Fibroblast of skin of back (primary cell): ENCODE measurements around the gene ARSG.
"Not testable (repeated sequence)": the region's sequence is repeated elsewhere in the genome, so short reads cannot be mapped to it uniquely, and the experiment has no call there.

Experiments used
- DNase-seq: peaks from one replicate; pipeline ENCODE4 v3.0.0-alpha.2; 2013

ARSG gene

DNA sequence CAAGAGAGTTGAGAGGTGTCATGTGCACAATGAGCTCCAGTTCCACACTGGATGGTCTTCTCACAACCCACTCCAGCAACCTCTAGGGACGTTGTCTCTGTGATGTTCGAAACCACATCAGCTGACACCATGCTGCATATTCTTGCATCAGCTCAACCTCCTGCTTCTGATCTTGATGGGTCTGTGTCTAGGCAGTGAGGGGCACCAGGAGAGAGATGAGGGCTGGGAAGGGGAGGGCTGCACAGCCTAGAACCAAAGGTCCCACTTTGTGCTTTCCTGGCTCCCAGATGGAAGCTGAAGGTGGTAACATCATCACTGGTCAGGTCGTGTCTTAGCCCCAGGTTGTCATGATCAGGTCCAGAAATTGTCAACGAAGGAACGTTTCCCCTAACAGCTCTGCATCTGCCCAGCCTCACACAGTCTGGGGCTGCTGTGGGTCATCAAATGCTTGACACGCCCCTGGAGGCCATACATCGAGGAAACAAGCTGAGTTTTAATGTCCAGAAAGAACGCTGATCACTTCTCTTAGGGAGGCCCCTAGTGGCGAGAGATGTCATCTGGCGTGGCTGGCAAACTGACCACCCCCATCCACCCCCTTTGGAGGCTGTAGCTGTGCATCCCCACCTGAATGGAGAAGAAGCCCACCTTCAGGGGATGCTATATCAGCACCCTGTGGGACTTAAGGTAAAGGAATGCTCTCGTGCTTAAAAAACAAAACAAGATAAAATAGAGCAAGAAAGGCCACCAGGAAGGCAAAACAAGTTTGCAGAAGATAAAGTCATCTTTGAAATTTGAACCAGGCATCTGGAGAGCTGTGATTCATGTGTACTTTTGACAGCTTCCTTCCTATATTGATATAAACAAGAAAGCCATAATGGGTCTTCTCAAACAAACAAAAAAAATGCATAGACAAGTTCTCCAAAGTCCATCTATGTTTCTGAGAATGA lies 107.7 kb downstream of the ARSG start:
- peak; percentile 77 for DNase-seq

DNA sequence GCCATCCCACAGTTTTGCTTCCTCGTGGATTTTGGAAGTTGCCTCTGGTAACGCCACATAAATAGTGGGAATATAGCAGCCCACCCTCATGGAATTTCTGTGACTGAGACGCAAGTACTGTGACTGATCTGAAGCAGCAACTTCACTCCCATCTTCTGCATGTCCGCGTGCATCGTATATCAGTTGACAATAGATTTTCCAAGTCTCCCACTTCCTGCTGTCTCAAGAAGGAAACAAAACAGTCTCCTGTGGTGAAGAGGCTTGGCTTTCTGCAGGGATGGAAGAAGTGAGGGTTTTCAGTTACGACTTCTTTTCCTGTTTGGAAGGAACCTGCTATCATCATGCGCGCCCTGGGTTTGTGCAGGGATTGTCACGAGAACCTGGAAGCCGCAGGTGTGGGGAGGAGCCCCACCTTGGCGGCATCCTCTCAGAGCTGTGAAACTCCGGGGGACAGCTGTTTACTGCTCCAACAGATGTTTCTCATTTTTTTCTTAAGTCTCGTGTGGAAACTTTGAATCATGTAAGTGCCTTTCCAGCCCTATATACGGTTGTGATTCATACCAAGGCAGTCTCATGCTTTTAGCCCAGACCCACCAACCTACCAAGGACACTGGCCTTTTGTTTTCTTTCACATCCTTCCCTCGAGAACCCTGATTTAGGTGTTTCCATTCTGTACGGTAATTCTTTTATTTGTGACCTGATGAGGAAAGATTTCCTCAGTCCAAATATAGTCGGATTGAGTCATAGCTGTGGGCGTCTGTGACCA lies 108.5 kb downstream of the ARSG start:
- DNase-seq = peak; percentile 43

DNA sequence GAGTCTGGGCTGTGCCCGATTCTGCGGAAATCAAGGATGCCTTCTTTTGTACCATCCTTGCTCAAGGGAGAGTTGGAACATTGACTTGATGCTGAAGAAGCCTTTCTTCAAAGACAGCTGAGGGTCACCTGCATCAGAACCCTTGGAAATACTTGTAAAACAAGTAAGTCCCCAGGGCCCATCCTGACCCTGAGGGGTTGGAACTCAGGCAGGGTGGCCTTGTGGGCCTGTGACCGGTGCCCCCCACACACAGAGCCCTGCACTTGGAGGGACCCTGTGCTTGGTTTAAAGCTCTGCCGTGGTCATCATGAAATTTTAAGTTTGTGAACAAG lies 109.1 kb downstream of the ARSG start:
- DNase-seq = no peak

DNA sequence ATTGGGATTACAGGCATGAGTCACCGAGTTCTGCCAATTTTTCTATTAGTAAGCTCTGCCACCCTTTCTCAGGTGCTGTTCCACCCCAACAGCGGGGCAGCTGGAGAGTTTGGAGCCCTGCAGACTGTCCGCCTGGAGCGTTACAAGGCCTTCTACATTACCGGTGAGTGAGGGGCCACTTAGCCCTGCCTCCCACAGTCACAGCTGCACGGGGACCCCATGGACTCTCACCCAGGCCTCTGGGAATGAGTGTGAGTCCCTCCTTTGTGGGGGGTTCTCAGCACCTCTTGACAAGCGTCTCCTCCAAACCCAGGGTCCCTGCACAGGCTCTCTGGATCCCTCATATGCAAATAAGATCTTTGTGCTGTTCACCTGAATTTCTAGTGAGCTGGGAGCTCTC lies 110.0 kb downstream of the ARSG start:
- no peak for DNase-seq

DNA sequence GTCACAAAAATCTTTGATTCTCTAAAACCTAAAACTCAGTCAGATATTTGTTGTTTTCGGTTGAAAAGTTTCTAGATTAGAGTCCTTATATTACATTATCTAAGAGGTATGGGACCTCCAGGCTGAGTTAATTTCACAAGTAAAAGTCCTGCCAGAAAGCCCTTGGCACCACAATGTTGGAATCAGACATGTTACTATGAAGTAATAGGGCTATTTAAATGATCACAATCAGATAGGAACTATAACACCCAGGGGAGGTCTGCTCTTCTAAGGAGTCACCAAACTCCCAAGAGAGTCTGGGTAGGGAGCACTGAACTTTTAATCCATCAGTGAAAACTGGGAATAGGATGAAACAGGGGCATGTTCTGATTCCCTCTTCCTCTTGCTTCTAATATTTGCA lies 111.8 kb downstream of the ARSG start:
- DNase-seq = no peak

DNA sequence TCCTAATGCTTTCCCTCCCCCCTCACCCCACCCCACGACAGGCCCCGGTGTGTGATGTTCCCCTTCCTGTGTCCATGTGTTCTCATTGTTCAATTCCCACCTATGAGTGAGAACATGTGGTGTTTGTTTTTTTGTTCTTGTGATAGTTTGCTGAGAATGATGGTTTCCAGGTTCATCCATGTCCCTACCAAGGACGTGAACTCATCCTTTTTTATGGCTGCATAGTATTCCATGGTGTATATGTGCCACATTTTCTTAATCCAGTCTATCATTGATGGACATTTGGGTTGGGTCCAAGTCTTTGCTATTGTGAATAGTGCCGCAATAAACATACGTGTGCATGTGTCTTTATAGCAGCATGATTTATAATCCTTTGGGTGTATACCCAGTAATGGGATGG lies 112.5 kb downstream of the ARSG start:
- DNase-seq = not testable (repeated sequence)

DNA sequence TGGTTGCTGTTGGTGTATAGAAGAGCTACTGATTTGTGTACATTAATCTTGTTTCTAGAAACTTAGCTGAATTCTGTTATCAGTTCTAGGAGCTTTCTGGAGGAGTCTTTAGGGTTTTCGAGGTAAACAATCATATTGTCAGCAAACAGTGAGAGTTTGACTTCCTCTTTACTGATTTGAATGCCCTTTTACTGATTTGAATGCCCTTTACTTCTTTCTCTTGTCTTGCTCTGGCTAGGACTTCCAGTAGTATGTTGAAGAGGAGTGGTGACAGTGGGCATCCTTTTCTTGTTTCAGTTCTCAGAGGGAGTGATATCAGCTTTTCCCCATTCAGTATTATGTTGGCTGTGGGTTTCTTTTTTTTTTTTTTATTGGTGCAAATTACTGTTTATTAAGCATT lies 116.4 kb downstream of the ARSG start:
- not testable (repeated sequence) for DNase-seq

DNA sequence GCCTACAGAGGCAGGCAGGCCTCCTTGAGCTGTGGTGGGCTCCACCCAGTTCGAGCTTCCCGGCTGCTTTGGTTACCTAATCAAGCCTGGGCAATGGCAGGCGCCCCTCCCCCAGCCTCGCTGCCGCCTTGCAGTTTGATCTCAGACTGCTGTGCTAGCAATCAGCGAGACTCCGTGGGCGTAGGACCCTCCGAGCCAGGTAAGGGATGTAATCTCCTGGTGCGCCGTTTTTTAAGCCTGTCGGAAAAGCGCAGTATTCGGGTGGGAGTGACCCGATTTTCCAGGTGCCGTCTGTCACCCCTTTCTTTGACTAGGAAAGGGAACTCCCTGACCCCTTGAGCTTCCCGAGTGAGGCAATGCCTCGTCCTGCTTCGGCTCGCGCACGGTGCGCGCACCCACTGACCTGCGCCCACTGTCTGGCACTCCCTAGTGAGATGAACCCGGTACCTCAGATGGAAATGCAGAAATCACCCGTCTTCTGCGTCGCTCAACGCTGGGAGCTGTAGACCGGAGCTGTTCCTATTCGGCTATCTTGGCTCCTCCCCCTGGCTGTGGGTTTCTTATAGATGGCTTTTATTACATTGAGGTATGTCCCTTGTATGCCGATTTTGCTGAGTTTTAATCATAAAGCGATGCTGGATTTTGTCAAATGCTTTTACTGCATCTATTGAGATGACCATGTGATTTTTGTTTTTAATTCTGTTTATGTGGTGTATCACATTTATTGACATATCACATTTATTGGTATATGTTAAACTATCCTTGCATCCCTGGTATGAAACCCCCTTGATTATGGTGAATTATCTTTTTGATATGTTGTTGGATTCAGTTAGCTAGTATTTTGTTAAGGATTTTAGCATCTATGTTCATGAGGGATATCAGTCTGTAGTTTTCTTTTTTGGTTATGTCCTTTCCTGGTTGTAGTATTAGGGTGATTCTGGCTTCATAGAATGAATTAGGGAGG lies 122.6 kb downstream of the ARSG start:
- DNase-seq = not testable (repeated sequence)

DNA sequence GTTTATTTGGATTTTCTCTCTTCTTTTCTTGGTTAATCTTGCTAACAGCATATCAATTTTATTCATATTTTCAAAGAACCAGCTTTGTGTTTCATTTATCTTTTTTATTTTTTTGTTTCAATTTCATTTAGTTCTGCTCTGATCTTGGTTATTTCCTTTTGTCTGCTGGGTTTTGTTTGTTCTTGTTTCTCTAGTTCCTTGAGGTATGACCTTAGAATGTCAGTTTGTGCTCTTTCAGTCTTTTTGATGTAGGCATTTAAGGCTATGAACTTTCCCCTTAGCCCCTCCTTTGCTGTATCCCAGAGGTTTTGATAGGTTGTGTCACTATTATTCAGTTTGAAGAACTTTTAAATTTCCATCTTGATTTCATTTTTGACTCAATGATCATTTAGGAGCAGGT lies 123.6 kb downstream of the ARSG start:
- DNase-seq = not testable (repeated sequence)

DNA sequence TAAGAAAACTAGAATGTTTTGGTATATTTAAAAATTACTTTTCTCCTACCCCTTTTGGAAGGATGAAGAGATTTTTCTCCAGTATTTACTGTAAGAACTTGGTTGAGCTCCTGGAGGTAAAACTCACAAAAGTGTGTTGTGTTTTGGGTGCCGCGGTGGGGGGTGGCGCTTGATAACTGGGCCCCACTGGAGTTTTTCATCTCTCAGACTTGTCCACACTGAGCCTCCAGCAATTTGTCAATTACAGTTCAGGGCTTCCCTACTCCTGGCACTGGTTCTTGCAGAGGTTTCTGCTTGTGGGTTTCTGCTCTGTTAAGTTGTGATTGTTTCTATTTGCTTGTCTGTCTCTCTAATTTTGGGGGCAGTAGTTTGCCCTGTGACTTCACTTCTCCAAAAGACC lies 126.0 kb downstream of the ARSG start:
- no peak for DNase-seq

DNA sequence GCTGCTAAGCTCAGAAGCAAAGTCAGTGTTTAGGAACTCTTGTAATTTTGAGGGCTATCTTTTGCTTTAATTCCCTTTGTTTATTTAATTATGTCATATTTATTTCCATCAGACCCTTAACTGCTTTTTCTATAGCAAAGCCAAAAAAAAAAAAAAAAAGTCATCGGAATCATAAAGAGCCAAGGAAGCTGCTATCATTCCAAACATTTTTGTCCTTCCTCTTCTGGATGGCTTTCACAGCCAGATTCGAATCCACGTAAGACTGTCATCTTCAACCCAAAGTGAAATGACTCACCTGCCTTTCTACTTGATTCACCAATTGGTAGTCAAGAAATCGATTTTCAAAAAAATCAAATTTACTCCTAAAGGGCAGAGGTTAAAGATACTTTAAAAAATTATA lies 127.6 kb downstream of the ARSG start:
- peak; percentile 56 for DNase-seq

DNA sequence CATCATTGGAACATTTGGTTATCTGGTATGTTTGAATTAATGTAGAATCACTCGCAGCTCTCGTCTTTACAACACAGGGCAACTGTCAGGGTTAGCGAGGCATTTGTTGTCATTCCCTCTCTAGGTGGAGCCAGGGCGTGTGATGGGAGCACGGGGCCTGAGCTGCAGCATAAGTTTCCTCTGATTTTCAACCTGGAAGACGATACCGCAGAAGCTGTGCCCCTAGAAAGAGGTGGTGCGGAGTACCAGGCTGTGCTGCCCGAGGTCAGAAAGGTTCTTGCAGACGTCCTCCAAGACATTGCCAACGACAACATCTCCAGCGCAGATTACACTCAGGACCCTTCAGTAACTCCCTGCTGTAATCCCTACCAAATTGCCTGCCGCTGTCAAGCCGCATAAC lies 128.8 kb downstream of the ARSG start:
- no peak for DNase-seq

DNA sequence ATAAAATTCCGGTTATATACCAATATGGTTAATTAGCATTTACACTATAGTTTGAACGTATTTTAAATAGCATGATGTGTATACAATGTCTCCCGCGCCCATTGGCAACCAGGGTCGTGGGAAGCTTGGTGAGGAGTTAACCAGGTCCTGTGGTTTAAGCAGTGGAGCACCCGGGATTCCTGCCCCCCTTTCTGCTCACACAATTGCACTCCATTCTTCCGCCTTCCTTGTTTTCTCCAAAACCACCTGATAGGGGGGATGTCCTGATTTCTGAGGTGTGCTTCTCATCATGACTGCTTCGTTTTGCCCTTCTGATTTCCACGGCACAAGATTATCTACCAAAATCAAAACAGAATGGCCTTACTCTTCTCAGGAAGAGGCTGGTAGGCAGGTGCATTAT lies 130.2 kb downstream of the ARSG start:
- no peak for DNase-seq

DNA sequence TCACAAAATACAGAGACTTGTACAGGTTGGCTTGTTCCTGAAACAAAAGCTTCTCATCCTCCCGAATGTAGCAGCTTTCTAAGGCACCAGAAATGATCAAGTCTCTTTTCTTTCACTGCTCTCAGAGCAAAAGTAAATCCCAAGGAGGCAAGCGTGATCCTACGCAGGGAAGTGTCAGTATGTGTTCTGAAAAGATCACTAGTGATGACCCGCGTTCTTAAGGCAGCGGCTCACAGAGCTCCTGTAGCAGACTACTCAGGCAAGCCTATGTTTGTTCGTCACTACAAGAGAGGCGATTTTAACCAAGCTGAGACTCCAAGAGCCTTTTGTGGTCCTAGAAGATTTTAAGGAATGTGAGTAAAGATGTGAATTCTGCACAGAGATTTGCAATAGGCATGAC lies 131.5 kb downstream of the ARSG start:
- no peak for DNase-seq

DNA sequence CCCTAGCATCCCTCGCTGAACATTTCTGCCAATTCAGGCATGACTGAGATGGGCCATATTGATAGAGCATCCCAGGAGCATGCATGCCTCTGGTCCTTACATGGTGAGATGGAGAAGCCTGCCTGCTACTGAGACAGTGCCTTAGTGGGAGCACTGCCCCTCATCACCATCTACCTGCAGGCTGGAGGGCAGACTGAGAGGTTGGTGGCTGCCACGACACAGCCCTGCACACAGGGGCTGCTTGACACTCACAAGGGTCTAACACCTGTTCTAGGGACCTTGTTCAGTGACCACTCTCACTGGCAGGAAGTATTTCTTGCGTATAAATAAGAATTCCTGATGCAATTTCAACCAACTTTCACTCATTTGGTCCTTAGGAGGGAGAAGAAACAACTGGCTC lies 132.0 kb downstream of the ARSG start:
- no peak for DNase-seq

DNA sequence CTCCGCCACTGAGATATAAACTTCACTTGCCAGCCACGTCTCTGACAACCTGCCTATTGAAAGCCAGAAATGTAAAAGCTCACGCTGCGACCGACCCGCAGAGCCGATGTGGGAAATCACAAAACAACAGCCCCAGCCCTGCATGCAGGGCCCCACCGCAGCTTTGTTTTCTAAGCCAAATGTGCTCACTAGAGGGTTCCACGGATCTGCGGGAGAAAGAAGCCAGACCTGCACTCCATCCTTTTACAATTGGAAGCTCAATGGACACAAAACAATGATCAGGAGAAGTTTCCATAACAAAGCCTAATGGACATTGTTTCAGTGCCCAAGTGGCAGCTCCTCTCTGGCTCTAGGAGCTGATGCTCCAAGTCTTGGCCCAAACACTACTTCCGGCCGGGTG lies 132.9 kb downstream of the ARSG start:
- DNase-seq = no peak

DNA sequence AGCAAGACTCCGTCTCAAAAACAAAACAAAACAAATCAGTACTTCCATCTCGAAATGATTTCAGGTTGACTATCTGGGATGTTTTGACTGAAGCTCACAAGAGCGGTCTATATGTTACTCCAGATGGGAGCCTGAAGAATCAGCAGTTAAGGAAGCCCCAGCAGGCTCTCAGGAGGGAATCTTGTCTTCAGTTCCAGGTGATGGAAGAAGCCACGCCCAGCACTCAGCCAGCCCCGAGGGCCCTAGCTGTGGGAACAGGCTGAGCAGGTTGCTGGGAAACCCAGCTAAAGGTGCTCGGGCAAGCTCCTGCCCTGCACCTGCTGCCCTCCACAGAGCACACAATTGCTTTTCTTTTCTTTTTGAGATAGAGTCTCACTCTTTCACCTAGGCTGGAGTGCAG lies 133.6 kb downstream of the ARSG start:
- no peak for DNase-seq

DNA sequence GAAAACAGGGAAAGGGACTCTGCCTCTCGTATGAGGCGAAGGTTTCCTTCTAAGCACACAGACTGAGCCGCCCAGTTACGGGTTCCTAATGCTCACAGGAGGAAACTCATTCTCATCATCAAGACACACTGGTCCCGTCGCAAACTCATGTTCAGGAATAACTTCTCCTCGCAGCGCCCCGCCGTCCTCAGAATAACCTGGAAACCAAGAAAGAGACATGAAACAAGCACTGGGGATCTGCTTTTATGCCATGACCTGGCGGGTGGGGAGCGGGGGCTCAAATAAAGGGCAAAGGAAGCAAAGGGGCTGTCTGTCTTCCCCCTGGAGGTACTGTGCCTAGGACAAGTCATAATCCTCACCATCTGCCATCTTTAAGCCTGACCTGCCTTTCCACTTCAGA lies 134.7 kb downstream of the ARSG start:
- no peak for DNase-seq

DNA sequence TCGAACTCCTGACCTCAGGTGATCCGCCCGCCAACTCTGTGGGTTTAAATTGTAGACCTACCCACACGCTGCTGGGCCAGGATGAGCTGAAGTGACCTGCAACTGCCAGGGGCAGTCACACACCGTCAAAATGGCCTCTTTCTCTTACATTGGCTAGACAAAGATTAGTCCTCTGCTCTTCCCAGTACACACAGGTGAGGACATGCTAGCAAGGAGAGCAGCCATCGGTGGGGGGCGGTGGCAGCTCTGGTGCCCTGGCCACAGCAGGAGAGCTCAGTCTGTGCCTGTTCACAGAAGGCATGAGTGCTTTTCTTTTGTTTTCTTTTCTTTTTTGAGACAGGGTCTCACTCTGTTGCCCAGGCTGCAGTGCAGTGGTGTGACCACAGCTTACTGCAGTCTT lies 136.3 kb downstream of the ARSG start:
- DNase-seq = no peak

DNA sequence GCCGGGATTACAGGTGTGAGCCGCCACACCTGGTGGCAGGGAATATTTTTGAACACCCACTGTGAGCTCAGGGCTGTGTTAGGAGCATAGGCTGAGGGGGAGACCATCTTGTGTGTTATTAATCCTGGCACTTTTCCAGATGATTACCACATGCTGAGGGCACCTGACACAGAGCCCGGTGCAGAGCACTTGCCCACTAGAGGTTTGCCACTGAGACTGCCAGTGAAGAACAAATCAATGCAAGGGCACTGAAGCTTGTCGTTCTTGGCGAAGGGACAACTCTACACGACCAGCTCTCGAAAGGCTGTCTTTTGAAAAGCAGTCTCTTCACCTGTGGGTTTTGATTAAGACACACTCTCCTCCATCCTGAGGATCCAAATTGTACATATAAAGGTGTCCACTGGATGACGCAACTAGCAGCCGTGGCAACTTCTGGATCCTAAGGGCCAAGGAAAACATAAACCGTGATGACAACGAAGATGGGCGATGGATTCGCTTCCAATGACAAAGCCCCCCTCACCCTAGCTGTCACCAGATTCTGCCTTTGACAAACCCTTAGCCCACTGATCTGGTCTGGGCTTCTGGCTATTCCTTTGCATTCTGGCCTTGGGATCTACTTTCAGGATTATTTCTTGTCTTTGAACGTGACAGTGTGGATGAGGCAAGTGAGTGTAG lies 137.3 kb downstream of the ARSG start:
- DNase-seq = no peak

DNA sequence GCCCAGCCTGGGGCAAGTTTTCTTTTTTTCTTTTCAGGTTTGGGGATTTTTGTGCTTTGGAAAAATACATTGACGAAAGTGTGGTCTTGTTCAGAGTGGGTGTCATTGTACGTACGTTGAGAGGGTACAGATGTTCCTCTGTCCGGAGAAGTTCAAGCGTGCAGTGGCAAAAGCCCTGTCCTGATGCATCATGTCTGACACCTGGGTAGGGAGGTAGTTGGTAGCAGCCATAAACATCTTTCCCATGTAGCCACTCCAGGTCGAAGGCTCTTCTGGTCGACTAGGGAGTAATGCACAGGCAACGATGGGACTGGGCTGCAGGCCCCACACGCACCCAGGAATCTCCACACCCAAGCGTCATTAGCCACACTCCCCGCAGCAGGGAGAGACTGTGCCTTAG lies 138.6 kb downstream of the ARSG start:
- DNase-seq = no peak

DNA sequence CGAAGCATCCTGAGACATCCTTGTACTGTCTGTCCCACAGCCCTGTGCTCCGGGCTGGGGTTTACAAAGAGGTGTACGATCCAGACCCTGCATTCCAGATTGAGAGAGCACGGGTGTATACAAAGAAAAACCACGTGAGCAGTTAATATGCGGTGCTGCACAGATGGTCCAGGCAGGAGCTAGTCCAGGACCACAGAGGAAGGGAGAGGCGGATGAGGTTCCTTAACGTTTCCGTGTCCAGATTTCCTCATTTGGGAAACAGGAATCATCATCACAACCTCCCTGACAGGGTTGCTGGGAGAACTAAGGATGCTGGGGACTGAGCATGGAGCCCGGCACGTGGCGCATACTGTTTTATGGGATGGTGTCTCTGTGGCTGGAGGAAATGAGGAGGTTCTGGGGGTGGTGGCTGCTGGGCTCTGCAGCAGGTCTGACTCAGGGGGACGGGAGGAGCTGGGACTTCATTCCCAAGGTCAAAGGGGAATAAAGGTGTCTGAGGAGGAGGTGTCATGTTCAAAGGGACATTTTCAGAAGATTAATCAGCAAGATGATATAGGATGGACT lies 139.8 kb downstream of the ARSG start:
- no peak for DNase-seq
